BLaER1 treated with 17β-estradiol and CSF1 and Interleukin-3, amounts not matched to agents 10 nM and 100 nM (cell line): ENCODE results near the gene DCP2.
A peak's percentile ranks its signal among the peaks of the same experiment; 100 is the strongest.

Experiments used
- H3K27ac ChIP-seq, 11 experiments: shearing (Covaris generic); formaldehyde crosslinking; 2 replicates each; pipeline ENCODE4 v1.8.1; 2022
- H3K27me3 ChIP-seq, 11 experiments: shearing (Covaris generic); formaldehyde crosslinking; 2 replicates each; pipeline ENCODE4 v1.8.1; 2022
- H3K36me3 ChIP-seq, 11 experiments: shearing (Covaris generic); formaldehyde crosslinking; 2 replicates each; pipeline ENCODE4 v1.8.1; 2022
- H3K4me1 ChIP-seq, 10 experiments: shearing (Covaris generic); formaldehyde crosslinking; 2 replicates each; pipeline ENCODE4 v1.8.1; 2022
- H3K4me2 ChIP-seq, 11 experiments: shearing (Covaris generic); formaldehyde crosslinking; 2 replicates each; pipeline ENCODE4 v1.8.1; 2022
- H3K4me3 ChIP-seq, 10 experiments: shearing (Covaris generic); formaldehyde crosslinking; 2 replicates each; pipeline ENCODE4 v1.8.1; 2022
- H3K9ac ChIP-seq, 11 experiments: shearing (Covaris generic); formaldehyde crosslinking; 2 replicates each; pipeline ENCODE4 v1.8.1; 2022
- H3K9me3 ChIP-seq, 11 experiments: shearing (Covaris generic); formaldehyde crosslinking; replicated peaks in 1 of 11; 2 replicates each; pipeline ENCODE4 v1.8.1; 2022
- H4K20me1 ChIP-seq, 11 experiments: shearing (Covaris generic); formaldehyde crosslinking; 2 replicates each; pipeline ENCODE4 v1.8.1; 2022
- Cebpa-rat ChIP-seq, 11 experiments: shearing (Covaris generic); IDR thresholded peaks; 2 replicates each; pipeline ENCODE4 v1.8.1; 2022

The DCP2 gene

GRCh38 chr5:113052041-113052795 is 75.6 kb downstream of the DCP2 start:
- no peaks in the 10 kb centered on the region for H4K20me1 ChIP-seq
- H3K4me2 ChIP-seq, result peak overlapping the region in 4 of 11 experiments; percentile 74 to 85 (median 82); a peak in 8 of 22 replicates
- H3K4me3 ChIP-seq, result no peak overlapping the region
- H3K9me3 ChIP-seq, result no peaks in the 10 kb centered on the region
- peaks cover 20 to 97% (median 46%) of the 10 kb centered on the region in 10 experiments for H3K4me1 ChIP-seq
- peak overlapping the region in 3 of 11 experiments; percentile 69 to 81 (median 80); a peak in 6 of 22 replicates for H3K27ac ChIP-seq
- no peaks in the 10 kb centered on the region for H3K36me3 ChIP-seq
- no peak for TF ChIP-seq Cebpa-rat (IDR thresholded peaks at IDR 0.05)
- no peaks in the 10 kb centered on the region for H3K27me3 ChIP-seq
- no peak overlapping the region for H3K9ac ChIP-seq

GRCh38 chr5:113053511-113053995 is 77.0 kb downstream of the DCP2 start:
- Histone ChIP-seq H3K27ac (no peak overlapping the region), H3K9me3 (no peaks in the 10 kb centered on the region), H3K9ac (no peak overlapping the region), H3K4me1 (peaks cover 20 to 96% (median 45%) of the 10 kb centered on the region in 10 experiments), H3K4me2 (peak overlapping the region in 3 of 11 experiments; percentile 12 to 82 (median 81); a peak in 4 of 22 replicates), H3K4me3 (no peak overlapping the region), H3K36me3 (no peaks in the 10 kb centered on the region), H3K27me3 (no peaks in the 10 kb centered on the region), H4K20me1 (no peaks in the 10 kb centered on the region)
- 0 out of 22 replicates have a peak, but pooled peaks of 1 of the 11 experiments have one; percentile 25 for TF ChIP-seq Cebpa-rat (IDR thresholded peaks at IDR 0.05)

DNA sequence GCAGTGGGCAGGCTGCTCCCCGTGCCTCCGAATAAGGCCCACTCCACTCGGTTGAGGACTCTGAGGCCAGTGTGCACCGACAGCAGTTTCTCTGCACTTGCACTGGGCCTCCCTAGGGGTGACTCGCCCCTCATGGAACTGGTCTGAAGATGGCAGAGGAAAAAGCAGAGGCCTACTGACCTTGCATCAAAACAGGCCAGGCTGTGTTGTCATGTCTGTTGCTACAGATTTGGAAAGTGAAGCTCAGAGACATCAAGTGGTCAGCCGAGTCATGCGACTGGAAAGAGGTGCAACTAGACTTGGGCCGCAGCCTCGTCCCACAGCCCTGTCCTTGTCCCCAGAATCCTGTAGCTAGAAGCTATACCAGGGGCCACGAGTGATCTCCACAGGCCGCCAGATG is 78.3 kb downstream of the DCP2 start:
- Histone ChIP-seq H3K4me1 (peaks cover 30 to 96% (median 47%) of the 10 kb centered on the region in 10 experiments), H4K20me1 (no peaks in the 10 kb centered on the region), H3K36me3 (no peaks in the 10 kb centered on the region), H3K4me3 (no peak overlapping the region), H3K27ac (no peak overlapping the region), H3K27me3 (peaks cover 0 to 7% (median 0%) of the 10 kb centered on the region in 11 experiments; a peak in 3 of 22 replicates), H3K9ac (no peak overlapping the region), H3K4me2 (peak overlapping the region in 3 of 11 experiments; percentile 9 to 40 (median 25); a peak in 3 of 22 replicates), H3K9me3 (no peaks in the 10 kb centered on the region)
- no peak for TF ChIP-seq Cebpa-rat (IDR thresholded peaks at IDR 0.05)

DNA sequence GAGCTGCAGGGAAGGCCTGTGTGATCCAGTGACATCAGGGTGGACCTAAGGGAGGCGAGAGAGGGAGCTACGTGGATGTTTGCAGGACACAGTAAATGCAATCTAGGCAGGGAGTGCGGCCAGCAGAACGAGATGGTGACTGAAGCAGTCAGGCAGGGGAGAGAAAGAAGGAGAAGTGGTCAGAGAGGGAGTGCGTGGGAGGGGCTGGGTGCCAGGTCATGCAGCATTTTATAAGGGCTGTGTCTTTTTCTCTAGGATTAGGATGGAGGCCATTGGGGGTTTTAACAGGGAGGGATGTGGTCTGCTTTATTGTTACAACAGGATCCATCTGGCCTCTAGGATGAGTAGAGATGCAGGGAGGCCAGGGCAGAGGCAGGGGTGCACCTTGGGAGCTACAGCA is 80.4 kb downstream of the DCP2 start:
- Histone ChIP-seq H4K20me1 (no peaks in the 10 kb centered on the region), H3K27ac (no peak overlapping the region), H3K36me3 (no peaks in the 10 kb centered on the region), H3K4me3 (no peak overlapping the region), H3K9me3 (no peaks in the 10 kb centered on the region), H3K9ac (no peak overlapping the region), H3K4me2 (peak overlapping the region in 10 of 11 experiments; percentile 7 to 76 (median 47); a peak in 16 of 22 replicates), H3K27me3 (peaks cover 0 to 14% (median 0%) of the 10 kb centered on the region in 11 experiments; a peak in 3 of 22 replicates), H3K4me1 (peaks cover 48 to 95% (median 52%) of the 10 kb centered on the region in 10 experiments)
- TF ChIP-seq Cebpa-rat (IDR thresholded peaks at IDR 0.05), result no peak

GRCh38 chr5:113057557-113057984 is 81.0 kb downstream of the DCP2 start:
- Histone ChIP-seq H3K4me3 (no peak overlapping the region), H3K4me1 (peaks cover 54 to 95% (median 57%) of the 10 kb centered on the region in 10 experiments), H3K4me2 (peak overlapping the region in 9 of 11 experiments; percentile 10 to 76 (median 61); a peak in 16 of 22 replicates), H4K20me1 (no peaks in the 10 kb centered on the region), H3K27me3 (peaks cover 0 to 14% (median 0%) of the 10 kb centered on the region in 11 experiments; a peak in 3 of 22 replicates), H3K9me3 (no peaks in the 10 kb centered on the region), H3K9ac (no peak overlapping the region), H3K36me3 (no peaks in the 10 kb centered on the region), H3K27ac (no peak overlapping the region)
- no peak for TF ChIP-seq Cebpa-rat (IDR thresholded peaks at IDR 0.05)

DNA sequence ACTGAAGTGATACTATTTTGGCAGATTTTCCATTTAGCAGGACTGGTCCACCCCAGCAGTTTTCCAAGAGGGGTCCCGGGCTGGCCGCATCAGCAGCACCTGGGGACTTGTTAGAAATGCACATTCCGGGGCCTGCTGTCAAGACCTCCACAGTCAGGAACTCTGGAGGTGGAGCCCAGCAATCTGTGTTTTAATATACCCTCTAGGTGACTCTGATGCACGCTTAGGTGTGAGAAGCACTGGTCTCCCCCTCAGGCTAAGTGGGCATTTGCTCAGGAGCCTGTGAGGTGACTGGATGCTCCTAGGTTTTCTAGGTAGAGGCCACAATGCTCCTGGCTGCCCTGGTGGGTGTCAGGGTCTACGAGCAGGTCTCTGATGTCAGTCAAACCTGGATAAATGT is 81.7 kb downstream of the DCP2 start:
- H3K4me1 ChIP-seq, result peaks cover 59 to 95% (median 64%) of the 10 kb centered on the region in 10 experiments
- H3K27ac ChIP-seq, result no peak overlapping the region; a peak in 1 of 22 replicates
- no peaks in the 10 kb centered on the region for H3K9me3 ChIP-seq
- no peaks in the 10 kb centered on the region for H3K36me3 ChIP-seq
- H3K9ac ChIP-seq, result 0 out of 22 replicates have a peak overlapping the region, but pooled peaks of 2 of the 11 experiments have one; percentile 6 to 9
- H4K20me1 ChIP-seq, result no peaks in the 10 kb centered on the region
- no peak overlapping the region for H3K4me3 ChIP-seq
- H3K27me3 ChIP-seq, result peaks cover 0 to 14% (median 0%) of the 10 kb centered on the region in 11 experiments; a peak in 3 of 22 replicates
- no peak for TF ChIP-seq Cebpa-rat (IDR thresholded peaks at IDR 0.05)
- H3K4me2 ChIP-seq, result peak overlapping the region; percentile 64 to 89 (median 77)

DNA sequence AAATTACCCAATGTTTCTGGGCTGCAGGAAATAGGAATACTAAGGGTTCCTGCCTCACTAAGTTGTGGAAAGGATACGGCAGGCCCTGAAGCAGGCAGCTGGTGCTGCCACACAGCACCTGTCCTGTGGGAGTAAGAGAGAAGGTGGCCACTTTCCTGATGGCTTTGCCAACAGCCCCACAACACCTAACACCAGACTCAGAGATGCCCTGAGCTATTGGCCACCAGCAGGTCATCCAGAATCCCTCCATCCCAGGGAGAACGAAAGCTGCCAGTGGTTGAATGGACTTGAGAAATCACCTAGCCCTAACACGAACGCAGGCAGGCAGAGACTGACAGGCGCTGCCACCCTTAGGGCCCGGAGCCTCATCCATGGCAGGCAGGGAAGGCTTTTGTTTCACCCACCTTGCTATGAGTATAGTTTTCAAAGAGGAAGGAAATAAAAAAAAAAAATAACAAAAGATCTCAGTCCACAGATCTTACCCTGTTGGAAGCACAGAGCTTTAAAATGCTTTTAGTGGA is 82.2 kb downstream of the DCP2 start:
- peak overlapping the region; percentile 64 to 89 (median 77) for H3K4me2 ChIP-seq
- no peak overlapping the region for H3K4me3 ChIP-seq
- peak overlapping the region in 4 of 11 experiments; percentile 1 to 23 (median 8); a peak in 4 of 22 replicates for H3K9ac ChIP-seq
- H3K36me3 ChIP-seq, result no peaks in the 10 kb centered on the region
- no peak for TF ChIP-seq Cebpa-rat (IDR thresholded peaks at IDR 0.05)
- peaks cover 0 to 14% (median 0%) of the 10 kb centered on the region in 11 experiments; a peak in 3 of 22 replicates for H3K27me3 ChIP-seq
- no peaks in the 10 kb centered on the region for H4K20me1 ChIP-seq
- H3K27ac ChIP-seq, result peak overlapping the region in 2 of 11 experiments; percentile 47 to 60; a peak in 4 of 22 replicates
- no peaks in the 10 kb centered on the region for H3K9me3 ChIP-seq
- H3K4me1 ChIP-seq, result peaks cover 63 to 95% (median 68%) of the 10 kb centered on the region in 10 experiments

DNA sequence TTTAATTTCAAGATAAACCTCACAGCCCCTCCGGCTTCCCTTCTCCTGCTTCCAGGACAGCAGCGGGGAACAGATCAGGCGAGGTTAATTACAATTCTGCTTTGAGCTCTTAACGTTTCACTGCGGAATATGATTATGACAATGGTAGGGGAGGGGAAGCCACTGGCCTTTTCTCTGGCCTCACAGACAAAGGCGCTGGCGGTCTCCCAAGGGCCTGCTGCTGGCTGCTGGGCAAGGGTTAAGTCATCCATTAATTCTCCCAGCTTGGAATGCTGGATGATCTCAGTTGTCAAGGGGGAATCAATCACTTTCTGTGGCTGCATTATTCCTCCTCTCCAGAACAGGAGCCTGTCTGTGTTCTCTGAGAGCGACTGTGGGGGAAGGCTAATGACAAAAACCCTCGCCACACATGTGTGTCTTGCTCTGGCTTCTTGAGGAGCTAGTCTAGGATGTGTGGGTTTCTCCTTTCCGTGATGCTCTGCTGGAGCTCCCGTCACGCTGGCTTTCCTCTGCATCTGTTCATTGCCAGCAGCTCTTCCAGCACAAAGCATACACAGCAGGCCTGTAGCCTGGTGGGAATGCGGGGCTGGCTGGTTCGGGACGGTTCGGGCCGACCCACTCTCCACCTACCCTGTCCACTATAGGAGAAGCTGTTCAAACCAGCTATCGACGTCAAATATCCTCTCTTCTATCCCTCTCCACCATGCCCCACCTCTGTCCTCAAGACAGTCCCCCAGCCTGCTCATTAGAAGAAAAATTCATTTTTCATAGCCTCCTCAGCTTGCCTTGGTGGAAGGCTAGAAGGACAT is 82.8 kb downstream of the DCP2 start:
- H3K4me2 ChIP-seq, result peak overlapping the region; percentile 64 to 89 (median 77)
- no peaks in the 10 kb centered on the region for H3K9me3 ChIP-seq
- no peaks in the 10 kb centered on the region for H3K36me3 ChIP-seq
- TF ChIP-seq Cebpa-rat (IDR thresholded peaks at IDR 0.05), result no peak
- H3K9ac ChIP-seq, result peak overlapping the region in 4 of 11 experiments; percentile 1 to 23 (median 10); a peak in 5 of 22 replicates
- H3K27me3 ChIP-seq, result peaks cover 0 to 14% (median 0%) of the 10 kb centered on the region in 11 experiments; a peak in 3 of 22 replicates
- H3K4me3 ChIP-seq, result no peak overlapping the region
- H4K20me1 ChIP-seq, result no peaks in the 10 kb centered on the region
- peaks cover 66 to 91% (median 73%) of the 10 kb centered on the region in 10 experiments for H3K4me1 ChIP-seq
- H3K27ac ChIP-seq, result peak overlapping the region in 4 of 11 experiments; percentile 18 to 60 (median 34); a peak in 5 of 22 replicates
